HG03025 (cell line): Measurements from ENCODE around the gene CLDN14.

Experiments
- ATAC-seq: cut with Tn5 transposase; IDR thresholded peaks from one replicate; pipeline ENCODE4 v1.9.1; 2021; ENCODE audit warnings: mild to moderate bottlenecking, moderate library complexity; ENCODE audit not compliant: unreplicated experiment, low FRiP score

Gene CLDN14

DNA sequence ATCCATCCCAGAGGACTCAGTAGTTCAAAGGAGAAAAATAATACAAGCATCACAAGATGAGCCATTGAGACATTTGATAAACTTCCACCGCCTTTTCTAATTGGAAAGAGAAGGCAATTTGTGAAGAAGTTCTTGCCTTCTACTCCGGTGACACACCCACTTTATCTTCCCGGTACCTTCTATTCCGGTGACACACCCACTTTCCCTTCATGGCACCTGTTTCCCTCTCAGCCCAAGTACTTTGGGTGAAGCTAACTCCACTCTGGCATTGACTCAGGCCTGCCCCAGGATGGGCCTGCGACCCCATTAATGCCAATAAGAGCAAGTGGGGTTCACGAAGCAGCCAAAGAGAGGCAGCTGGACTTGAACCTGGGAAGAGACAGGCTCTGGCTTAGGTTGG is 38.2 kb downstream of the CLDN14 start:
- no peak for ATAC-seq

DNA sequence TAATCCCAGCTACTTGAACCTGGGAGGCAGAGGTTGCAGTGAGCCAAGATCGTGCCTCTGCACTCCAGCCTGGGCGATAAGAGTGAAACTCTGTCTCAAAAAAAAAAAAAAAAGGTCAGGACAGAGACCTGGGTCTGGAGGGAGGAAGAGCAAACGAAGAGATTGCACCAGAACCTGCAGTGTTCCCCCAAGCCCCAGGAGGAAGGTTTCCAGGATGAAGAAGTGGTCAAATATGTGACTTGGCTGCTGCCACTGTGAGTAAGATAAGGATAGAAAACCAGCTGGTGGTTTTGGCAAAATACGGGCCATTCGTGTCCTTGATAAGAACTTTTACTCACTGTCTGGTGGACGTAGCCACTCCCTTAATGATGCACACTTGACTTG is 42.2 kb downstream of the CLDN14 start:
- no peak for ATAC-seq

DNA sequence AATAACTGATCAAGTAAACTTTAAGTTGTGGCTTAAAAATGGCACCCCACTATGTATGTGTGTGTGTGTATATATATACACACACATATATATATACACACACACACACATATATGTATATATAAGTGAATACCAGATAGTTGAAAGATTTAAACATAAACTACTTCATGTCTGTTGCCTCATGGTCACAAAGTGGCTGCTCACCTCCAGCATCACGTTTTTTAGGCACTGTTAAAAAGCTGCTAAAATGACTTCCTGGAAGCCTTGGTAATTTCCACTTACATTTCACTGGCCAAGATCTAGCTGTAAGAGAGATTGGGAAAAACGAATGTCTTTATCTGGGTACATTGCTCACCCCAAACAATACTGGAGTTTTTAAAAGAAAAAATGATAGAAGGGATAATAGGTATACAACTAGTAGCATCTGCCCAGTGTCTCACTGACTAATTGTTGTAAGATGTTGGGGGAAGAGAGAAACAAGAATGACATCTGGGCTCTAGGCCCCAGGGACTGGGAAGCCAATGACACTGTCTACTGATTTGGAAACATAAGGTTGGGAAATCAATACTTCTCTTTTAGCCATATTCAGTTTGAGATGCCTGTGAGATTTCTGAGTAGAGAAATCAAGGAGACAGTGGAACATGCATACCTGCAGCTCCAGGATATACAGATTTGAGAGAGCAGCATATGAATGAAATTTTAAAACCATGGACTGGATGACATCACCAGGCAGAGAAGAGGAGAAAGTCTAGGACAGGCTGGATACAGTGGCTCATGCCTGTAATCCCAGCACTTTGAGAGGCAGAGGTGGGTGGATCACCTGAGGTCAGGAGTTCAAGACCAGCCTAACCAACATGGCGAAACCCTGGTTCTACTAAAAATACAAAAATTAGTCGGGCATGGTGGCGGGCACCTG is 42.8 kb downstream of the CLDN14 start:
- no peak for ATAC-seq

DNA sequence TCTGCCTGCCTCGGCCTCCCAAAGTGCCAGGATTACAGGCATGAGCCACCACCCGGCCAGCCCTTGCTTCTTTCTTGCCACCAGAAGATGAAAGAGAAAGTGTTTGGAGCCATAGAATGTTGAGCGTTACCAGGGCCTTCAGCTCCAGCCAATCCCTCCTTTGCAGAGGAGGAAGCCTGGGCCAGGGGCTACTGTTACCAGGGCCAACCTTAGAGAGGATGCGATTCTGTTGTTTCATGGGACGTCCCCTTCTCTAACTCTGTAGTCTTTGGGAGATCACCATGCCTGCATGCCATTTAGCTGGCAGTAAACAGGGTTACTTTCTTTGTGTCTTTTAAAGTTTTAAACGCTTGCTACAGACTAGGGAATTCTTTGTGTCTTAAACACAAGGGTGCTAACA is 45.8 kb downstream of the CLDN14 start:
- ATAC-seq, result no peak

DNA sequence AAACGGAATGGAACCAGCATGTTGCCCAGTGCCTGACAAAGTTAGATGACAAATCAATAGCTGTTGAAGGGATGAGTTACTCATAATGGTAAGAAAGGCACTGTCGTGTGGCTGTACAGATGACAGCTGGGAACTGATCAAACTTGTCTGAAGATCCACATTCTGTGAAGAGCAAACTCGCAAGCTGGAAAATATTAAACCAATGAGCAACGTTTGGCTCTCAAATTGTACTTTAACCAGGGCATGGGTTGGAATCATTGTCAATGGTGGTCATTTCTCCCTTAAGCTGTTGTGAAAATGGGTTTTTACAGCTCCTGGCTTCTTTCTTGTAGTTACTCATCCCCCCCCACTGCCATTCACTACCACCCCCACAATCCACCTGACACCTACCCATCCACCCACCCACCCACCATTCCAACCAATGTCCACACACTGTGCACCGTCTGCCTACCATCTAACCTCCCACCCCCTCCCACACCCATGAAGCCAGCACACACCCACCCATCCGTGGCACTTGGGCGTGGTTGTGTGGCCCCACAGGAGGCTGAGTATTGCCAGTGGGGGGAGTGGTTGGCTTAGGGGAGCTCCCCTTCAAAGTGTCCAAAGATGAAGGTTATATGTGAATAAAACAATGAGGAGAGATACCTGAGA is 46.7 kb downstream of the CLDN14 start:
- ATAC-seq, result no peak

DNA sequence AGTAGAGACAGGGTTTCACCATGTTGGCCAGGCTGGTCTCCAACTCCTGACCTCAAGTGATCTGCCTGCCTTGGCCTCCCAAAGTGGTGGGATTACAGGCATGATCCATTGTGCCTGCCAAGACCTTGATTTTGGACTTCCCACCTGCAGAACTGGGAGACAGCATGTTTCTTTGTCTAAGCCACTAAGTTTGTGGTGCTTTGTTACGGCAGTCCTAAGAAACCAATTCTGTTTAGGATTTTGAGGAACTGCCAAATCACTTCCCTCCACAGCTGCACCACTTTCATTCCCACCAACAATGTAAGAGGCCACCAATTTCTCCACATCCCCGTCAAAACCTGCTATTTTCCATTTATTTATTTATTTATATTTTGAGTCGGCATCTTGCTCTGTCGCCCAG is 48.7 kb downstream of the CLDN14 start:
- no peak for ATAC-seq

DNA sequence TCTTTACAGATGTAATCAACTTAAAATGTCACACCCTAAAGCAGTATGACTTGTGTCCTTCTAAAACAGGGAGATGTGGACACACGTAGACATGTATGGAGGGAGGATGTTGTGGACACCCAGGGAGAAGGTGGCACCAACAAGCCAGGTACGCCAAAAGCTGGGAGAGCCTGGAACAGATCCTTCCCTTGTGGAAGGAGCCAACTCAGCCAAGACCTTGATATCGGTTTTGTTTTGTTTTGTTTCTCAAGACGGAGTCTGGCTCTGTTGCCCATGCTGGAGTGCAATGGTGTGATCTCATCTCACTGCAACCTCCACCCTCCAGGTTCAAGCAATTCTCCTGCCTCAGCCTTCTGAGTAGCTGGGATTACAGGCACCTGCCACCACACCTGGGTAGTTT is 49.1 kb downstream of the CLDN14 start:
- no peak for ATAC-seq

DNA sequence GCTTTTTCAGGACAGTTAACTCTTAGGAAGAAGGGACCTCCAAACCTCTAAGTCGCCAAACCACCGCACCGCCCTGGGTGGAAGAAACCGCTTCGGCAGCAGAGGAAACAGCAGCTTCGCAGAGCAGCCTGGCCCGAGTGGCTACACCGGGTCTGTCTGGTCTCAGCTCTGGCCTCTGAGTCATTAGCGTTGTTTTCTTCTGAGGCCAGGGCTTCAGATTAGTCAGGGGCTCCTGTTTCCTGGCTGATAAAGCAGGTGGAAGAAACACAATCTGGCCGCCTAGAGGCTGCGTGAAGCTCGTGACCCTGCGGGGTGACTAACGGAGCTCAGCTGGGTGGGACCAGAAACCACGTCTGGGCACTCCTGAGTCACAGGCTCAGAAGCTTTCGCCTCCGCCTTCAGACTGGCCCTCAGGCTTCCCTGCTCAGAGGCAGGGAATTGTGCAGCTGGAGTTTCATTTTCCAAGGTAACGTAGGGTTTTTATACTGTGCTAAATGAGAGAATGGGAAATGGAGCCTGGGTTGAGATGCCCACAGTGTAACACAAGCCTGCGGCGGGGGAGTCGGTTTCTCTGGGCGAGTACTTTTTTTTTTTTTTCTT is 49.9 kb downstream of the CLDN14 start:
- peak; percentile 67 for ATAC-seq

DNA sequence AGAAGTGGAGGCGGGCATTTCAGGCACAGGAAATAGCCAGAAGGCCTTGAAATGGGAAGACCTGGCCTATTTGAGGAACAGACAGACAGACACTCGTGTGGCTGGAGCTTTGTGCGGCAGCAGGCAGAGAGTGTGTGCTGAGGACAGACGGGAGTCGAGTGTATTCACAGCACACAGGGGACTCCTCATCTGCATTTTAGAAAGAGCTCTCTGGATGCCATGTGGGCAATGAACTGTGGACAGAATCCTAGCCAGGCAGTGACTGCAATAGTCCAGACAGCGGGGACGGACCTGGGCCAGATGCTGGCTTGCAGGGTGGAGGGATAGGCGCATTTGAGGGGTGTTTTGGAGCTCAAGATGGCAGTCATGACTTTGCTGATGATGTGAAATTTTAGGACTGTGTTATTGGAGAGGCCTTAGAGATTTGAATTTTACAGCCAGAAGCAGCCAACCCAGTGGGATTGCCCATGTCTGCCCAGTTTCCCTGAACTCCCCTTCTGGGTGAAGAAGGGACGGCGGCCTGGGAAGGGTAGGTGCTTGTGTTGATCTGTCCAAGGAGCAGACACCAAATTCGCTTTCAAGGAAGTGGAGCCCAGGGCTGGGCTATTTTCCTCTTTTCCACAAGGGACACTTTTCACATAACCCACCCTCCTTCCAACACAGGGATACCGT is 51.0 kb downstream of the CLDN14 start:
- no peak for ATAC-seq

DNA sequence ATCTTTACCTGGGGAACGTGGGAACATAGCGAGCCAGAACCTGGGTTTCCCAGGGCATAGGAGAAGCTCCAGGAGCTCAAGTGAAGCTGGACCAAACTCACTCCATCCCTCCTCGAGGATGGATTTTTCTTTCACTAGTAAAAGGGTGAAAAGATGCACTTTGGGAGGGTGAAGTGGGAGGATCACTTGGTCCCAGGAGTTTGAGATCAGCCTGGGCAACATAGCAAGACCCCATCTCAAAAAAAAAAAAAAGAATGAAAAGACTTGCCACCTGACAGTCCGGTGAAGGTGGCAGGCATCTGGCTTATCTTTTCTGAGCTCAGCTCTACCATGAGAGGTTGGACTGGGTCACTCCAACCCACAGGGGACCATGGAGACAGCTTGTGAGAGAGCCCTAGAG is 52.4 kb downstream of the CLDN14 start:
- no peak for ATAC-seq

DNA sequence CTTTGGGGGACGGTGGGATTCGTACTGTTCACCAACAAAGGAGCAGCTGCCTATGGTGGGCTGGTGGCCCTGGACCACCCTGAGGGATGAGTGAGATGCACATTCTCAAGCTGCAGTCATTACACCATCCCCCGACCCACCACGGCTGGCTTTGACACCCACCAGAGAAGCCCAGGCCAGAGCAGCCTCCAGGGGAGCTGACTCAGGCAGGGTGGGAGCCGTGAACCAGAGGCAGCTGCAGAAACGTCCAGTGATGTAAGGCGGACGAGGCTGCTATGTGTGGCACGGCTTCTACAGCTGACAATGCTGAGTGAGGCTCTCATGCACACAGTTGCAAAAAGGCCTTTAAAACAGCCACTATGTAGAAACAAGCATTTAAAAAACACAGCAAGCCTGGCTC is 54.6 kb downstream of the CLDN14 start:
- no peak for ATAC-seq

DNA sequence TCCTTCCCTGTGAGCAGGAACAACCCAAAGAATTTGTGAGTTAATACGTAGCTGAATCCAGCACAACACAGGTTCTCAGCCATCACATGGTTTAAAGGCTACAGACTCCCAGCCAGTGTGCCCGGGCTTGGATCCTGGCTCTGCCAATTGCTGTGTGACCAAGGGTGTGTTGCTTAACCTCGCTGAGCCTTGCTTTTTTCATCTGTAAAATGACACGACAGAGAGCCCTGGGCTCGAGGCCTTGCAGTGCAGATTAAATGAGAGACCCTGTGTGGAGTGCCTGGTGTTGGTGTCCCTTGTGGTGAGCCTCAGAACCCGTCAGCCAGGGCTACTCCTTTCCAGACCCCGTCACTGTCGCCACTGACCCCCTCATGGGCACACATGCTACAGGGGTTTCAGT is 55.3 kb downstream of the CLDN14 start:
- no peak for ATAC-seq

DNA sequence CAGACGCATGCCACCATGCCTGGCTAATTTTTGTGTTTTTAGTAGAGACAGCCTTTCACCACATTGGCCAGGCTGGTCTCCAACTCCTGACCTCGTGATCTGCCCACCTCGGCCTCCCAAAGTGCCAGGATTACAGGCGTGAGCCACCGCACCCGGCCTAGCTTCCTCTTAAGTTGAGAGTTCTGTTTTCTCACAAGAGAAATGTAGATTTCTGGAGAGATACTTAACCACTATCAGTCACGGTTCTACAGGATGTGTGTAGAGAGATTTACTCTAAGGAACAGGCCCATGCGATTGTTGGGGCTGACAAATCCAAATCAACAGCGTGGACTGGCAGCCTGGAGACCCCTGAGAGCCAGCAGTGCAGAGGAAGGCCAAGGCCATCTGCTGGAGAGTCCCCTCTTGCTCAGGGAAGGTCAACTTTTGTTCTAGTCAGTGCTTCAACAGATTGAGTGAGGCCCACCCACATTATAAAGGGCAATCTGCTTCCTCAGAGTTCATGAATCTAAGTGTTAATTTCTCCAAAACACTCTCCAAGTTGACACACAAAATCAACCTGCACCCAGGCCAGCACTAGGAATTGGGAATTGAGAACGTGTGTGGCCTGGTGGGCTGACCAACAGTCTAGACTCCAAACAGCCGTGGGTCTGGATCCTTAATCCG is 56.0 kb downstream of the CLDN14 start:
- no peak for ATAC-seq

DNA sequence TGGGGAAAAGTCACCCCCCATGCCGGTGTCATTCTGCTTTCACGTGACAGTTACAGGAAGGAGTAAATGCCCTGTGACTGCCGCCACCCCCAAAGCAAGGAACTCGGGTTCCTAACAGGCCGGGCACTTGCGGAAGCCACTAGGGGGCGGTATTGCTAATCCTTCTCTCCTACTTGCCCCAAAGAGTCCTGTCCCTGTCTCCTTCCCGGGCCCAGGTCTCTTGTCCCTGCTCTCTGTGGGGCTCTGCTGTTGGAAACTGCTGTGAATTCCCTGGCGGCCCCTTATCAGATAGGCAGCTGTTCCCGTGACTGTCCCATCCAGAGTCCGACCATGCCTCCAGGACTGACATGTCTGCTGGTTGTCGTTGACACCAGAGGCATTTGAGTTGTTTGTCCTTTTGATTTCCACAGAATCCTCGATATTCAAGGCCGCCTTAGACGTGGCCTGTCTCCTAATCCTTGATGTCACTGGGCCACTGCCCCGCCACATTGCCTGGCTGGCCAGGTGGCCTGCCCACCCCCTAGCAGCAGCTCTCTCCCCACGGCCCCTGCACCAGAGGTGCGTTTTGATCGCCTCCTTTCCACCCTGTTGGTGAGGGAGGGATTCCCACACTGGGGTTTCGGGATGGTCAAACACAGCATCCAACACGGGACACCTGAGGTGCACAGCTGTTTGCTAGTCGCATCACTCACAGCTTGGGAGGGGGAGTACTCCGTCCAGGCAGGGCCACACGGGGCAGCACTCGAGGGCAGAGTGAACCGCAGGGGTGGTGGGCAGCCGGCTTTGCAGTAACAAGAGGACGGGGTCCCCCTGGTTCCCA is 57.4 kb downstream of the CLDN14 start:
- no peak for ATAC-seq

DNA sequence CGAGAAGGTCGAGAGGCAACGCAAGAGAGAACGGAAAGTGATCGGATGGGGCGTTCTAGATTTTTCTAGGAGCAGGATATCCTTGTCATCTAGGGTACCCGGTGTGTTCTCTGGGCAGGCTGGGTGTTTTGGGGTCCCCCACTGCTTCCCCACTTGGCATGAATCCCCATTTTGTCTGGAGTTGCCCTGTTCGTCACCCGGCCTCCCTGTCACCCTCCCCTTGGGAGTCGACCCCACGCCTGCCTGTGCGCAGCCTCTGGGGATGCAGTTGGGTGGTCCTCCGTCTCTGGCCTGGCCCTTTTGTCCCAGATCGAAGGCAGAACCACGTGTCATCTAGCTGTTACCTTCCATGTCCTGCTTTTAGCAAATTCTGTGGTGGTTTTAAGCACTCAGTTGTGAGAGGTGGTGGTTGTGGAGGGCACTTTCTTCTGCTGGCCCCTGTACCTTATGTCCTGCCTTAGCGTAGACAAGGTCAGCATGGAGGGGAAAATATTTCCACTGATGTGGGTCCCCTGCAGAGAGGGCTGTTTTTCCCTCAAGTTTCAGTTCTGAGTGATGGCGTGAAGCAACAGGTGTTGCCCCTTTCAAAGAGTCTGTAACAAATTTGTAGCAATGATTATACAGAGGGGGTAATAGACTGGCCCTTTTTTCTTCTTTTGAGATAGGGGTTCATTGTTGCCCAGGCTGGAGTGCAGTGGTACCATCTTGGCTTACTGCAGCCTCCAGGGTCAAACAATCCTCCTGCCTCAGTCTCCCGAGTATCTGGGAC is 59.2 kb downstream of the CLDN14 start:
- no peak for ATAC-seq

DNA sequence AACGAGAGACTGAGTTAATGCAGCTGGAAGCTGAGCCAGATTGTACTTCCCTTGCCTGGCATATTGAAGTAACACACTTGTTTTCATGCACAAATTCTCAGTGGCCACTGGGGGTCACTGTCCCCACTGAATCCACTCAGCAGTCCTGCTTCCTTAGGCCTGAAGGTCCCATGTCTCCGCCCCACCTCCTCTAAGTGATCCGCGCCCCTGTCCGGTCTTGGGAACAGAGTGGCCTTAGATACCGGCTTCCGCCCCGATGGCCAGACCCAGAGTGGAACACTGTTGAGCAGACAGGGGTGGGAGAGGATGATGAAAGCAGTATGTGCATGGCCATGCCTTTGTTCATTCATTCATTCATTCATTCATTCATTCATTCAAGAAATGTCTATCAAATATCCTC is 59.9 kb downstream of the CLDN14 start:
- ATAC-seq, result no peak

DNA sequence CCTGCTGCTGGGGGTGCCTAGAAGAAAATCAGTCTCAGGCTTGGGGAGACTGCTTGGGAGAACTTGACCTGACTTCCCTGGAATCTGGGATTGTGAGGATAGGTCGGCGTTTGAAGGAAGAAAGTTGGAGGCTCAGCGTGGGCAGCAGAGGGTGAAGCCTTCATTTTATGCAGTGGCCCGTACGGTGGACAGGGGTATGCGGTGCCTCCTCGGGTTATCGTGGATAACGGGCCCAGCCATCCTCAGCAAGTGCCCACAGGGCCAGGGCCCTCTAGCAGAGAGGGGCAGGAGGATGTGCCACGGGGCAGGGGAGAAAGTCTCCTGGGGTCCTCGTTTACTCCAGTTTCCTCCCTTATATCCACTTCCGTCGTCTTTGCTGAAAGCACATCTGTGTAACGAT is 60.7 kb downstream of the CLDN14 start:
- no peak for ATAC-seq

DNA sequence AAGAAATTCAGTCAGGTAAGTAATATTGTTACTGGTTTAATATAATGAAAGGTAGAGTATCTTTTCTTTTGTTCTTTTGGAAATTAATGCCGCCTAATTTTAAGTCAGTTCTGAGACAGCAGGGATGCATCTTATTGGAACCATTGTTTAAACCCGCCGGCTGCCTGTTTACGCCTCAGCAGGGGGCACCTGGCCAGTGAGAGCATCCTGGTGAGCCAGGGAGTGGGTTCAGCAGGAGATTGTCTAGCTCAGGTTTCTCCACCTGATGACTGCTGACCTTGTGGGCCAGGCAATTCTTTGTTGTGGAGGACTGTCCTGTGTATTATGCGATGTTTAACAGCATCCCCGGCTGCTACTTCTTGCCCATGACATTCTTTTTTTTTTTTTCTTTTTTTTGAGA is 64.5 kb downstream of the CLDN14 start:
- no peak for ATAC-seq

DNA sequence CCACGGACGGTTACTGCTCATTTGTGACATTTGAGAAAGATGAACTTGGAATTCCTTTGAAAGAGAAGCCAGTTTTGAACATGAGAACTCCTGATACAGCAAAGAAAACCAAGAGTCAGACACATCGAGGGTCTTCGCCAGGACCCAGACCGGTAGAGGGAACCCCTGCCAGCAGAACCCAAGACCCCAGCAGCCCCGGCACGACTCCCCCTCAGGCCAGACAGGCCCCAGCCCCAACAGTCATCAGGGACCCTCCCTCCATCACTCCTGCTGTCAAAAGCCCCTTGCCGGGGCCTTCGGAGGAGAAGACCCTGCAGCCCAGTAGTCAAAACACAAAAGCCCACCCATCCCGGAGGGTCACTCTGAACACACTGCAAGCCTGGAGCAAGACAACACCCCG is 67.0 kb downstream of the CLDN14 start:
- ATAC-seq, result no peak
